Measurements from ENCODE around the gene CTSD. TPM values are rescaled to one million over a fixed set of nuclear protein-coding genes. Genes with fewer than 3 reads are reported as not detected.

The CTSD gene
- total RNA-seq, 1 experiment from 2014 or later = 127 TPM

DNA sequence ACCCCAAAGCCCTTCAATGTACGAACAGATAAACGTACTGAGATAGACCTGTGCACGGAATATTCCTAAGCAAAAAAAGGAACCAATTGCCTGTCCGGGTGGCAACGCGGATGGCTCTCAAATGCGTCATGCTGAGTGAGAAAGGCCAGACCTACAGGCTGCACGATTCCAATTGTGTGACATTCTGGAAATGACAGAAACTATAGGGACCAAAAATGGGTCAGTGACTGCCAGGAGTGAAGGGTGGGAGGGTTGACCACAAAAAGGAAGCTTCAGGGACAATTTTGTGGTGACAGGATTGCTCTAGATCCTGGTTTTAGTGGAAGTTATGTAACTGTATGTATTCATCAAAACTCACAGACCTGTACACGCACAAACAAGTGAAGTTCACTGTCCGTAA, 47.0 kb upstream of the CTSD start:
- H3K36me3 ChIP-seq (ENCODE audit: control insufficient read depth in 1 of 2, insufficient read depth in 2 of 2, low read length in 2 of 2) = no peaks in the 10 kb centered on the region
- no peaks in the 10 kb centered on the region for H3K79me2 ChIP-seq (ENCODE audit: insufficient read depth, low read length)
- POLR2A ChIA-PET = no interaction called here
- no peak overlapping the region for H3K9ac ChIP-seq (ENCODE audit: low read length)
- H4K20me1 ChIP-seq (ENCODE audit: insufficient read depth) = no peaks in the 10 kb centered on the region
- intact Hi-C loops (cut with micrococcal nuclease) = loop anchor here (5.0 kb wide), 1 partner anchor 98 kb away; no protein-coding TSS in a partner anchor
- no peak for ATAC-seq
- no peak overlapping the region for H3K27ac ChIP-seq (ENCODE audit: low read depth, low read length)
- no TSS peak for BruUV-seq (replicated peaks)
- CTCF ChIA-PET = no interaction called here
- no peaks in the 10 kb centered on the region for H3K27me3 ChIP-seq (ENCODE audit: insufficient read depth, low read length)
- no peak for DNase-seq (ENCODE audit: low read depth, low spot score)
- RAD21 ChIA-PET (ENCODE audit: low non-redundant PET in 1 of 2, low total read pairs in 2 of 2, uncharacterized antibody in 2 of 2, unreplicated experiment in 2 of 2) = no interaction called here
- H2AFZ ChIP-seq (ENCODE audit: low read depth, low read length, poor library complexity, severe bottlenecking) = no peak overlapping the region
- H3K4me1 ChIP-seq (ENCODE audit: control insufficient read depth in 1 of 2, insufficient read depth in 2 of 2, low read length in 2 of 2) = no peaks in the 10 kb centered on the region
- H3K4me2 ChIP-seq (ENCODE audit: low read length) = no peak overlapping the region
- no peak overlapping the region for H3K4me3 ChIP-seq (replicated peaks in 1 of 2; ENCODE audit: low read depth in 1 of 2, low read length in 2 of 2)
- H3K9me3 ChIP-seq (ENCODE audit: control insufficient read depth in 1 of 2, insufficient read depth in 1 of 2, low read depth in 1 of 2, low read length in 2 of 2) = no peaks in the 10 kb centered on the region
- no peaks in the 10 kb centered on the region for H3K9me2 ChIP-seq (ENCODE audit: insufficient read depth)
- TF ChIP-seq, protein P1, sequence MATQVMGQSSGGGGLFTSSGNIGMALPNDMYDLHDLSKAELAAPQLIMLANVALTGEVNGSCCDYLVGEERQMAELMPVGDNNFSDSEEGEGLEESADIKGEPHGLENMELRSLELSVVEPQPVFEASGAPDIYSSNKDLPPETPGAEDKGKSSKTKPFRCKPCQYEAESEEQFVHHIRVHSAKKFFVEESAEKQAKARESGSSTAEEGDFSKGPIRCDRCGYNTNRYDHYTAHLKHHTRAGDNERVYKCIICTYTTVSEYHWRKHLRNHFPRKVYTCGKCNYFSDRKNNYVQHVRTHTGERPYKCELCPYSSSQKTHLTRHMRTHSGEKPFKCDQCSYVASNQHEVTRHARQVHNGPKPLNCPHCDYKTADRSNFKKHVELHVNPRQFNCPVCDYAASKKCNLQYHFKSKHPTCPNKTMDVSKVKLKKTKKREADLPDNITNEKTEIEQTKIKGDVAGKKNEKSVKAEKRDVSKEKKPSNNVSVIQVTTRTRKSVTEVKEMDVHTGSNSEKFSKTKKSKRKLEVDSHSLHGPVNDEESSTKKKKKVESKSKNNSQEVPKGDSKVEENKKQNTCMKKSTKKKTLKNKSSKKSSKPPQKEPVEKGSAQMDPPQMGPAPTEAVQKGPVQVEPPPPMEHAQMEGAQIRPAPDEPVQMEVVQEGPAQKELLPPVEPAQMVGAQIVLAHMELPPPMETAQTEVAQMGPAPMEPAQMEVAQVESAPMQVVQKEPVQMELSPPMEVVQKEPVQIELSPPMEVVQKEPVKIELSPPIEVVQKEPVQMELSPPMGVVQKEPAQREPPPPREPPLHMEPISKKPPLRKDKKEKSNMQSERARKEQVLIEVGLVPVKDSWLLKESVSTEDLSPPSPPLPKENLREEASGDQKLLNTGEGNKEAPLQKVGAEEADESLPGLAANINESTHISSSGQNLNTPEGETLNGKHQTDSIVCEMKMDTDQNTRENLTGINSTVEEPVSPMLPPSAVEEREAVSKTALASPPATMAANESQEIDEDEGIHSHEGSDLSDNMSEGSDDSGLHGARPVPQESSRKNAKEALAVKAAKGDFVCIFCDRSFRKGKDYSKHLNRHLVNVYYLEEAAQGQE (IDR thresholded peaks at IDR 0.05; ENCODE audit: low read depth) = no peak
- no peak for TF ChIP-seq ZFX (IDR thresholded peaks at IDR 0.05)
- TF ChIP-seq POLR2A (IDR thresholded peaks at IDR 0.05; ENCODE audit: borderline replicate concordance, extremely low read depth, insufficient read depth, insufficient read length) = no peak
- no peak for TF ChIP-seq CBX3 (IDR thresholded peaks at IDR 0.05; ENCODE audit: low read depth)
- no peak for TF ChIP-seq YY1 (IDR thresholded peaks at IDR 0.05; ENCODE audit: extremely low read depth, insufficient replicate concordance, low read depth, low read length)
- TF ChIP-seq JUND (IDR thresholded peaks at IDR 0.05) = no peak
- TF ChIP-seq, protein P2, sequence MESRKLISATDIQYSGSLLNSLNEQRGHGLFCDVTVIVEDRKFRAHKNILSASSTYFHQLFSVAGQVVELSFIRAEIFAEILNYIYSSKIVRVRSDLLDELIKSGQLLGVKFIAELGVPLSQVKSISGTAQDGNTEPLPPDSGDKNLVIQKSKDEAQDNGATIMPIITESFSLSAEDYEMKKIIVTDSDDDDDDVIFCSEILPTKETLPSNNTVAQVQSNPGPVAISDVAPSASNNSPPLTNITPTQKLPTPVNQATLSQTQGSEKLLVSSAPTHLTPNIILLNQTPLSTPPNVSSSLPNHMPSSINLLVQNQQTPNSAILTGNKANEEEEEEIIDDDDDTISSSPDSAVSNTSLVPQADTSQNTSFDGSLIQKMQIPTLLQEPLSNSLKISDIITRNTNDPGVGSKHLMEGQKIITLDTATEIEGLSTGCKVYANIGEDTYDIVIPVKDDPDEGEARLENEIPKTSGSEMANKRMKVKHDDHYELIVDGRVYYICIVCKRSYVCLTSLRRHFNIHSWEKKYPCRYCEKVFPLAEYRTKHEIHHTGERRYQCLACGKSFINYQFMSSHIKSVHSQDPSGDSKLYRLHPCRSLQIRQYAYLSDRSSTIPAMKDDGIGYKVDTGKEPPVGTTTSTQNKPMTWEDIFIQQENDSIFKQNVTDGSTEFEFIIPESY (IDR thresholded peaks at IDR 0.05; ENCODE audit: extremely low read depth, insufficient replicate concordance, low read length) = no peak
- TF ChIP-seq, protein P3, sequence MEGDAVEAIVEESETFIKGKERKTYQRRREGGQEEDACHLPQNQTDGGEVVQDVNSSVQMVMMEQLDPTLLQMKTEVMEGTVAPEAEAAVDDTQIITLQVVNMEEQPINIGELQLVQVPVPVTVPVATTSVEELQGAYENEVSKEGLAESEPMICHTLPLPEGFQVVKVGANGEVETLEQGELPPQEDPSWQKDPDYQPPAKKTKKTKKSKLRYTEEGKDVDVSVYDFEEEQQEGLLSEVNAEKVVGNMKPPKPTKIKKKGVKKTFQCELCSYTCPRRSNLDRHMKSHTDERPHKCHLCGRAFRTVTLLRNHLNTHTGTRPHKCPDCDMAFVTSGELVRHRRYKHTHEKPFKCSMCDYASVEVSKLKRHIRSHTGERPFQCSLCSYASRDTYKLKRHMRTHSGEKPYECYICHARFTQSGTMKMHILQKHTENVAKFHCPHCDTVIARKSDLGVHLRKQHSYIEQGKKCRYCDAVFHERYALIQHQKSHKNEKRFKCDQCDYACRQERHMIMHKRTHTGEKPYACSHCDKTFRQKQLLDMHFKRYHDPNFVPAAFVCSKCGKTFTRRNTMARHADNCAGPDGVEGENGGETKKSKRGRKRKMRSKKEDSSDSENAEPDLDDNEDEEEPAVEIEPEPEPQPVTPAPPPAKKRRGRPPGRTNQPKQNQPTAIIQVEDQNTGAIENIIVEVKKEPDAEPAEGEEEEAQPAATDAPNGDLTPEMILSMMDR (IDR thresholded peaks at IDR 0.05 in 2 of 3, conservative IDR thresholded peaks at IDR 0.05 in 1 of 3; ENCODE audit: borderline replicate concordance in 1 of 3, insufficient read depth in 1 of 3, low read depth in 2 of 3, low read length in 2 of 3) = no peak
- TF ChIP-seq EZH2phosphoT487 (IDR thresholded peaks at IDR 0.05; ENCODE audit: borderline replicate concordance) = no peak
- TF ChIP-seq FOSL1 (IDR thresholded peaks at IDR 0.05; ENCODE audit: low read depth) = no peak
- TF ChIP-seq CEBPB (IDR thresholded peaks at IDR 0.05; ENCODE audit: low read depth) = no peak
- TF ChIP-seq SRF (IDR thresholded peaks at IDR 0.05; ENCODE audit: low read depth) = no peak
- TF ChIP-seq EGR1 (IDR thresholded peaks at IDR 0.05; ENCODE audit: low read depth) = no peak
- no peak for TF ChIP-seq SIN3A (IDR thresholded peaks at IDR 0.05; ENCODE audit: low read depth)
- no peak for TF ChIP-seq POLR2AphosphoS5 (IDR thresholded peaks at IDR 0.05; ENCODE audit: low read depth, low read length)
- TF ChIP-seq, protein P4, sequence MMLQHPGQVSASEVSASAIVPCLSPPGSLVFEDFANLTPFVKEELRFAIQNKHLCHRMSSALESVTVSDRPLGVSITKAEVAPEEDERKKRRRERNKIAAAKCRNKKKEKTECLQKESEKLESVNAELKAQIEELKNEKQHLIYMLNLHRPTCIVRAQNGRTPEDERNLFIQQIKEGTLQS (IDR thresholded peaks at IDR 0.05) = no peak
- no peak for TF ChIP-seq TCF7L2 (IDR thresholded peaks at IDR 0.05; ENCODE audit: borderline replicate concordance, extremely low read depth, insufficient read depth, insufficient read length)
- no peak for TF ChIP-seq RAD21 (IDR thresholded peaks at IDR 0.05; ENCODE audit: low read depth)

Data from HCT116 (cell line).